Measurements from ENCODE around the gene TRAPPC14. TPM values are rescaled to one million over a fixed set of nuclear protein-coding genes. Genes with fewer than 3 reads are reported as not detected.

TRAPPC14 gene
- total and polyA plus RNA-seq, 5 donors from 2014 or later: 2.3 to 54.6 (median 4.1) TPM

GRCh38 chr7:100107125-100107737 lies 51.3 kb downstream of the TRAPPC14 start:
- Histone ChIP-seq H3K27ac (ENCODE audit: insufficient read depth, low read length, poor library complexity, severe bottlenecking) (no peak overlapping the region), H3K4me1 (ENCODE audit: control insufficient read depth, insufficient read depth, low read length, poor library complexity, severe bottlenecking) (peaks cover 3% of the 10 kb centered on the region), H3K27me3 (ENCODE audit: control insufficient read depth, insufficient read depth, low read length) (no peaks in the 10 kb centered on the region), H3K9me3 (ENCODE audit: control insufficient read depth in 2 of 2, low read length in 2 of 2) (no peaks in the 10 kb centered on the region), H3K4me3 (ENCODE audit: low read depth, low read length) (no peak overlapping the region), H3K36me3 (ENCODE audit: control insufficient read depth, insufficient read depth, low read length) (peaks cover 37% of the 10 kb centered on the region)
- DNase-seq (no peak), ATAC-seq (ENCODE audit: low read depth in 2 of 2) (no peak)
- H3K4me1 Mint-ChIP-seq: peaks cover 0 to 8% (median 0%) of the 10 kb centered on the region in 4 donors
- H3K27ac Mint-ChIP-seq: no peak overlapping the region
- peak overlapping the region in 2 of 4 donors; percentile 44 to 48 for H3K4me3 Mint-ChIP-seq
- peaks cover 0 to 2% (median 0%) of the 10 kb centered on the region in 7 donors for H3K9me3 Mint-ChIP-seq
- peaks cover 19% of the 10 kb centered on the region for H3K36me3 Mint-ChIP-seq
- no peaks in the 10 kb centered on the region for H3K27me3 Mint-ChIP-seq

GRCh38 chr7:100106633-100107032 lies 51.9 kb downstream of the TRAPPC14 start:
- H3K4me1 ChIP-seq (ENCODE audit: control insufficient read depth, insufficient read depth, low read length, poor library complexity, severe bottlenecking): peaks cover 9% of the 10 kb centered on the region
- Mint-ChIP-seq H3K4me3 (peak overlapping the region in 1 of 4 donors; percentile 48), H3K27me3 (no peaks in the 10 kb centered on the region), H3K9me3 (peaks cover 0 to 2% (median 0%) of the 10 kb centered on the region in 7 donors), H3K4me1 (peaks cover 0 to 8% (median under 1%) of the 10 kb centered on the region in 4 donors), H3K27ac (no peak overlapping the region), H3K36me3 (peaks cover 19% of the 10 kb centered on the region)
- no peak overlapping the region for H3K4me3 ChIP-seq (ENCODE audit: low read depth, low read length)
- H3K9me3 ChIP-seq (ENCODE audit: control insufficient read depth in 2 of 2, low read length in 2 of 2): no peaks in the 10 kb centered on the region
- no peak overlapping the region for H3K27ac ChIP-seq (ENCODE audit: insufficient read depth, low read length, poor library complexity, severe bottlenecking)
- peaks cover 33% of the 10 kb centered on the region for H3K36me3 ChIP-seq (ENCODE audit: control insufficient read depth, insufficient read depth, low read length)
- H3K27me3 ChIP-seq (ENCODE audit: control insufficient read depth, insufficient read depth, low read length): no peaks in the 10 kb centered on the region
- ATAC-seq (ENCODE audit: low read depth in 2 of 2): no peak
- no peak for DNase-seq

GRCh38 chr7:100105534-100105933 lies 53.0 kb downstream of the TRAPPC14 start:
- H3K27ac Mint-ChIP-seq: no peak overlapping the region

More at GRCh38 chr7:100105534-100105933, 53.0 kb downstream of the TRAPPC14 start:
- peak overlapping the region in 1 of 4 donors; percentile 7 for H3K4me3 Mint-ChIP-seq
- H3K27me3 Mint-ChIP-seq: peaks cover 9% of the 10 kb centered on the region
- H3K4me1 ChIP-seq (ENCODE audit: control insufficient read depth, insufficient read depth, low read length, poor library complexity, severe bottlenecking): peaks cover 12% of the 10 kb centered on the region
- no peaks in the 10 kb centered on the region for H3K27me3 ChIP-seq (ENCODE audit: control insufficient read depth, insufficient read depth, low read length)
- peaks cover 0 to 12% (median 4%) of the 10 kb centered on the region in 4 donors for H3K4me1 Mint-ChIP-seq
- H3K36me3 Mint-ChIP-seq: peaks cover 14% of the 10 kb centered on the region
- H3K27ac ChIP-seq (ENCODE audit: insufficient read depth, low read length, poor library complexity, severe bottlenecking): no peak overlapping the region
- peaks cover 22% of the 10 kb centered on the region for H3K36me3 ChIP-seq (ENCODE audit: control insufficient read depth, insufficient read depth, low read length)
- no peak for DNase-seq
- ATAC-seq (ENCODE audit: low read depth in 2 of 2): no peak
- H3K9me3 ChIP-seq (ENCODE audit: control insufficient read depth in 2 of 2, low read length in 2 of 2): no peaks in the 10 kb centered on the region
- H3K9me3 Mint-ChIP-seq: peaks cover 0 to 2% (median 0%) of the 10 kb centered on the region in 7 donors
- no peak overlapping the region for H3K4me3 ChIP-seq (ENCODE audit: low read depth, low read length)

Other genes with a start within 250 kb of the TRAPPC14 start
- 28.6 TPM for gene TRIM4, start 239.2 kb downstream of the TRAPPC14 start, total RNA-seq
- gene TRIM4, start 239.2 kb downstream of the TRAPPC14 start, polyA plus RNA-seq: 10 to 100 TPM; 21.3 to 32.6 (median 27.8) TPM
- gene GJC3, start 229.1 kb downstream of the TRAPPC14 start, total RNA-seq: 0.35 TPM
- gene GJC3, start 229.1 kb downstream of the TRAPPC14 start, polyA plus RNA-seq: 1 to 10 TPM in 3 of 4 donors, under 1 TPM in 1; 1.00 to 3.0 (median 1.5) TPM
- not detected for gene AZGP1, start 182.7 kb downstream of the TRAPPC14 start, total RNA-seq
- not detected for gene AZGP1, start 182.7 kb downstream of the TRAPPC14 start, polyA plus RNA-seq
- 57.8 TPM for gene ZKSCAN1, start 143.1 kb downstream of the TRAPPC14 start, total RNA-seq
- gene ZKSCAN1, start 143.1 kb downstream of the TRAPPC14 start, polyA plus RNA-seq: 10 to 100 TPM; 21.6 to 27.7 (median 26.8) TPM
- 6.0 TPM for gene ZSCAN21, start 108.9 kb downstream of the TRAPPC14 start, total RNA-seq
- 1 to 10 TPM; 5.1 to 9.8 (median 8.6) TPM for gene ZSCAN21, start 108.9 kb downstream of the TRAPPC14 start, polyA plus RNA-seq
- 29.2 TPM for gene ZNF3, start 77.0 kb downstream of the TRAPPC14 start, total RNA-seq
- 10 to 100 TPM; 13.4 to 27.6 (median 20.7) TPM for gene ZNF3, start 77.0 kb downstream of the TRAPPC14 start, polyA plus RNA-seq
- gene COPS6, start 69.8 kb downstream of the TRAPPC14 start, total RNA-seq: 74.4 TPM
- gene COPS6, start 69.8 kb downstream of the TRAPPC14 start, polyA plus RNA-seq: 100 to 1,000 TPM; 123 to 180 (median 144) TPM
- gene MCM7, start 57.3 kb downstream of the TRAPPC14 start, total RNA-seq: 82.0 TPM
- gene MCM7, start 57.3 kb downstream of the TRAPPC14 start, polyA plus RNA-seq: 10 to 100 TPM; 31.2 to 45.2 (median 35.8) TPM
- 5.6 TPM for gene AP4M1, start 57.1 kb downstream of the TRAPPC14 start, total RNA-seq
- 1 to 10 TPM; 2.6 to 6.4 (median 4.3) TPM for gene AP4M1, start 57.1 kb downstream of the TRAPPC14 start, polyA plus RNA-seq
- gene TAF6, start 39.4 kb downstream of the TRAPPC14 start, total RNA-seq: 47.1 TPM
- gene TAF6, start 39.4 kb downstream of the TRAPPC14 start, polyA plus RNA-seq: 10 to 100 TPM; 17.9 to 24.5 (median 21.9) TPM
- gene CNPY4, start 39.1 kb downstream of the TRAPPC14 start, total RNA-seq: 20.7 TPM
- gene CNPY4, start 39.1 kb downstream of the TRAPPC14 start, polyA plus RNA-seq: 10 to 100 TPM; 14.1 to 20.6 (median 17.6) TPM
- gene MBLAC1, start 31.8 kb downstream of the TRAPPC14 start, total RNA-seq: 4.0 TPM
- 1 to 10 TPM; 1.6 to 3.8 (median 2.3) TPM for gene MBLAC1, start 31.8 kb downstream of the TRAPPC14 start, polyA plus RNA-seq
- 136 TPM for gene LAMTOR4, start 9.8 kb downstream of the TRAPPC14 start, total RNA-seq
- gene LAMTOR4, start 9.8 kb downstream of the TRAPPC14 start, polyA plus RNA-seq: 100 to 1,000 TPM; 450 to 474 (median 465) TPM
- gene GAL3ST4, start 9.9 kb upstream of the TRAPPC14 start, total RNA-seq: 6.1 TPM
- 1 to 10 TPM; 2.6 to 7.7 (median 5.3) TPM for gene GAL3ST4, start 9.9 kb upstream of the TRAPPC14 start, polyA plus RNA-seq
- 7.0 TPM for gene GPC2, start 18.7 kb upstream of the TRAPPC14 start, total RNA-seq
- under 1 TPM in 3 of 4 donors, not detected in 1; 0.16 to 0.27 (median 0.23) TPM for gene GPC2, start 18.7 kb upstream of the TRAPPC14 start, polyA plus RNA-seq
- 6.2 TPM for gene STAG3, start 19.2 kb upstream of the TRAPPC14 start, total RNA-seq
- gene STAG3, start 19.2 kb upstream of the TRAPPC14 start, polyA plus RNA-seq: 1 to 10 TPM in 1 of 4 donors, under 1 TPM in 3; 0.53 to 4.0 (median 0.77) TPM
- gene PVRIG, start 61.2 kb upstream of the TRAPPC14 start, total RNA-seq: 46.3 TPM
- 100 to 1,000 TPM in 2 of 4 donors, 10 to 100 TPM in 2; 89.0 to 126 (median 97.6) TPM for gene PVRIG, start 61.2 kb upstream of the TRAPPC14 start, polyA plus RNA-seq
- not detected for gene SPDYE3, start 149.0 kb upstream of the TRAPPC14 start, total RNA-seq
- 1 to 10 TPM; 4.5 to 7.2 (median 6.1) TPM for gene SPDYE3, start 149.0 kb upstream of the TRAPPC14 start, polyA plus RNA-seq
- 88.0 TPM for gene PILRB, start 199.4 kb upstream of the TRAPPC14 start, total RNA-seq
- 1 to 10 TPM; 2.1 to 3.6 (median 2.5) TPM for gene PILRB, start 199.4 kb upstream of the TRAPPC14 start, polyA plus RNA-seq
- gene PILRA, start 214.8 kb upstream of the TRAPPC14 start, total RNA-seq: 13.2 TPM
- under 1 TPM in 2 of 4 donors, not detected in 2; 0.17 to 0.39 TPM for gene PILRA, start 214.8 kb upstream of the TRAPPC14 start, polyA plus RNA-seq